ENCODE measurements around the gene SH3GL1.

SH3GL1 gene

GRCh38 chr19:4378886-4379285 lies 21.5 kb downstream of the SH3GL1 start:
- ATAC-seq: no peak
- TF ChIP-seq TCF4 (CRISPR knock-in tag; IDR thresholded peaks at IDR 0.05; ENCODE audit: borderline replicate concordance): no peak
- no peak for TF ChIP-seq CREB5 (CRISPR knock-in tag; IDR thresholded peaks at IDR 0.05; ENCODE audit: low read depth)
- TF ChIP-seq ZNF8 (CRISPR knock-in tag; IDR thresholded peaks at IDR 0.05): no peak
- no peak for TF ChIP-seq ZNF70 (CRISPR knock-in tag; IDR thresholded peaks at IDR 0.05)
- TF ChIP-seq POU6F1 (CRISPR knock-in tag; IDR thresholded peaks at IDR 0.05; ENCODE audit: borderline replicate concordance, low read depth): no peak
- no peak for TF ChIP-seq GLIS3 (CRISPR knock-in tag; IDR thresholded peaks at IDR 0.05)
- no peak for TF ChIP-seq RARB (CRISPR knock-in tag; IDR thresholded peaks at IDR 0.05)
- no peak for TF ChIP-seq TSHZ2 (CRISPR knock-in tag; IDR thresholded peaks at IDR 0.05)

GRCh38 chr19:4376991-4377781 lies 23.2 kb downstream of the SH3GL1 start:
- TF ChIP-seq ZFP30 (CRISPR knock-in tag; IDR thresholded peaks at IDR 0.05): no peak
- no peak for TF ChIP-seq CSDC2 (CRISPR knock-in tag; IDR thresholded peaks at IDR 0.05)
- no peak for TF ChIP-seq PATZ1 (CRISPR knock-in tag; IDR thresholded peaks at IDR 0.05; ENCODE audit: borderline replicate concordance)
- TF ChIP-seq ZNF8 (CRISPR knock-in tag; IDR thresholded peaks at IDR 0.05): no peak
- no peak for TF ChIP-seq ZNF70 (CRISPR knock-in tag; IDR thresholded peaks at IDR 0.05)
- TF ChIP-seq POU6F1 (CRISPR knock-in tag; IDR thresholded peaks at IDR 0.05; ENCODE audit: borderline replicate concordance, low read depth): no peak
- no peak for TF ChIP-seq RARB (CRISPR knock-in tag; IDR thresholded peaks at IDR 0.05)
- TF ChIP-seq ZNF565 (CRISPR knock-in tag; conservative IDR thresholded peaks at IDR 0.05; ENCODE audit: low read depth): no peak
- TF ChIP-seq ISL1 (CRISPR knock-in tag; IDR thresholded peaks at IDR 0.05): no peak
- ATAC-seq: no peak; the same call in 2 of the 3 replicates

GRCh38 chr19:4376671-4376990 lies 23.7 kb downstream of the SH3GL1 start:
- no peak for TF ChIP-seq TOX (CRISPR knock-in tag; IDR thresholded peaks at IDR 0.05; ENCODE audit: borderline replicate concordance)
- no peak for TF ChIP-seq CSRNP3 (CRISPR knock-in tag; IDR thresholded peaks at IDR 0.05)
- TF ChIP-seq ISL1 (CRISPR knock-in tag; IDR thresholded peaks at IDR 0.05): no peak
- no peak for TF ChIP-seq ZFP3 (CRISPR knock-in tag; IDR thresholded peaks at IDR 0.05)
- TF ChIP-seq ZFP30 (CRISPR knock-in tag; IDR thresholded peaks at IDR 0.05): no peak
- no peak for TF ChIP-seq SNAI2 (CRISPR knock-in tag; IDR thresholded peaks at IDR 0.05)
- TF ChIP-seq GLIS3 (CRISPR knock-in tag; IDR thresholded peaks at IDR 0.05): no peak
- TF ChIP-seq CSDC2 (CRISPR knock-in tag; IDR thresholded peaks at IDR 0.05): no peak
- TF ChIP-seq RARB (CRISPR knock-in tag; IDR thresholded peaks at IDR 0.05): no peak
- no peak for TF ChIP-seq ESRRG (CRISPR knock-in tag; IDR thresholded peaks at IDR 0.05)

More at GRCh38 chr19:4376671-4376990, 23.7 kb downstream of the SH3GL1 start:
- no peak for ATAC-seq

All from SK-N-SH treated with all-trans-retinoic acid at 6 μM for 48 hours (cell line).